B cell (primary cell): ENCODE results near the gene CLEC4G. TPM values are rescaled to one million over a fixed set of nuclear protein-coding genes. Genes with fewer than 3 reads are reported as not detected.

Experiments used
- ATAC-seq: fragments of 200-7000 bp; cut with Tn5 transposase; one replicate; pipeline ENCODE4 v1.10.0; 2021; ENCODE audit warnings: low read depth, mild to moderate bottlenecking, moderate number of reproducible peaks, moderate library complexity
- CTCF ChIA-PET: fragments of 350-600 bp; sonication (Branson Sonifier 250); formaldehyde crosslinking; loops from one replicate; lab custom pipeline; 2021; ENCODE audit warnings: antibody characterized with exemption, inconsistent platforms; lab: Charles Lee
- POLR2A ChIA-PET: fragments of 350-600 bp; sonication (Branson Sonifier 250); formaldehyde crosslinking; loops from one replicate; lab custom pipeline; 2021; ENCODE audit warnings: antibody characterized with exemption; lab: Charles Lee
- DNase-seq: peaks from one replicate; pipeline ENCODE4 v3.0.0; 2013
- H2AFZ ChIP-seq: 2 replicates; pipeline ENCODE4 v1.6.1; 2012; ENCODE audit warnings: mild to moderate bottlenecking, low read depth, low read length; ENCODE audit not compliant: insufficient read depth, poor library complexity, severe bottlenecking
- H3K27ac ChIP-seq, 2 donors: 1 replicate in 1 of 2; 2 replicates in 1 of 2; pipeline ENCODE4 v1.5.1; 2012 to 2013; ENCODE audit warnings: low read length in 2 of 2, mild to moderate bottlenecking in 2 of 2, moderate library complexity in 1 of 2
- H3K27me3 ChIP-seq, 4 experiments: fragments of 200-600 bp in 1 of 4; sonication (generic) in 1 of 4; replicated peaks in 1 of 4; 1 replicate in 2 of 4; 2 replicates in 2 of 4; pipeline versions ENCODE4 v1.6.1 to v1.7.0; 2013 to 2016; ENCODE audit warnings: low read length in 3 of 4, mild to moderate bottlenecking in 2 of 4, mixed read lengths in 1 of 4, moderate library complexity in 1 of 4; ENCODE audit not compliant: insufficient read depth in 4 of 4, control insufficient read depth in 3 of 4; ENCODE audit errors: control extremely low read depth in 1 of 4
- H3K36me3 ChIP-seq, 2 experiments: replicated peaks in 1 of 2; 1 replicate in 1 of 2; 2 replicates in 1 of 2; pipeline versions ENCODE4 v1.6.1 to v1.7.1; 2013; ENCODE audit warnings: low read length in 1 of 2; ENCODE audit not compliant: insufficient read depth in 2 of 2, control insufficient read depth in 1 of 2; ENCODE audit errors: control extremely low read depth in 1 of 2, extremely low read depth in 1 of 2
- H3K4me1 ChIP-seq, 2 donors: fragments of 200-600 bp in 1 of 2; sonication (generic) in 1 of 2; 1 replicate in 1 of 2; 2 replicates in 1 of 2; pipeline versions ENCODE4 v1.5.1 to v1.6.1; 2013 to 2017; ENCODE audit warnings: low read length in 2 of 2; ENCODE audit not compliant: control insufficient read depth in 2 of 2, insufficient read depth in 2 of 2
- H3K4me2 ChIP-seq: replicated peaks from 2 replicates; pipeline ENCODE3; 2012; ENCODE audit warnings: mild to moderate bottlenecking, low read depth, low read length; ENCODE audit not compliant: poor library complexity, severe bottlenecking
- H3K4me3 ChIP-seq, 5 experiments: fragments of 200-600 bp in 1 of 5; sonication (generic) in 1 of 5; 1 replicate in 3 of 5; 2 replicates in 2 of 5; pipeline versions ENCODE4 v1.5.1 to v1.7.0; 2011 to 2016; ENCODE audit warnings: low read length in 4 of 5, mild to moderate bottlenecking in 4 of 5, low read depth in 2 of 5, control low read depth in 1 of 5, moderate library complexity in 1 of 5; ENCODE audit not compliant: insufficient read depth in 1 of 5; ENCODE audit errors: control extremely low read depth in 1 of 5, extremely low read depth in 1 of 5
- H3K79me2 ChIP-seq: fragments of 200-600 bp; sonication (generic); one replicate; pipeline ENCODE4 v1.6.0; 2016; ENCODE audit warnings: low read length; ENCODE audit not compliant: control insufficient read depth, insufficient read depth
- H3K9ac ChIP-seq: fragments of 200-600 bp; sonication (generic); 2 replicates; pipeline ENCODE4 v1.6.1; 2017; ENCODE audit warnings: mild to moderate bottlenecking, low read length, moderate library complexity
- H3K9me3 ChIP-seq, 3 donors: one replicate each; pipeline versions ENCODE4 v1.6.1 to v1.7.1; 2013; ENCODE audit warnings: low read length in 2 of 3; ENCODE audit not compliant: control insufficient read depth in 2 of 3, insufficient read depth in 1 of 3; ENCODE audit errors: control extremely low read depth in 1 of 3
- H4K20me1 ChIP-seq: 2 replicates; pipeline ENCODE4 v1.6.0; 2012; ENCODE audit warnings: mild to moderate bottlenecking, low read length; ENCODE audit not compliant: insufficient read depth, control insufficient read depth, poor library complexity, severe bottlenecking
- H3K27ac Mint-ChIP-seq: one replicate; pipeline ENCODE4 v1.8.0; 2021; ENCODE audit warnings: mixed read lengths
- H3K27me3 Mint-ChIP-seq: one replicate; pipeline ENCODE4 v1.8.0; 2021; ENCODE audit warnings: mixed read lengths
- H3K4me1 Mint-ChIP-seq: one replicate; pipeline ENCODE4 v1.8.0; 2021; ENCODE audit warnings: mixed read lengths
- H3K4me3 Mint-ChIP-seq: one replicate; pipeline ENCODE4 v1.8.0; 2021; ENCODE audit warnings: mixed read lengths
- H3K9me3 Mint-ChIP-seq: one replicate; pipeline ENCODE4 v1.8.0; 2022; ENCODE audit warnings: mixed read lengths; ENCODE audit not compliant: insufficient read depth
- EZH2 ChIP-seq: IDR thresholded peaks from 2 replicates; pipeline ENCODE4 v1.6.1; 2012; ENCODE audit warnings: borderline replicate concordance, low read depth, mild to moderate bottlenecking, moderate library complexity, low read length; ENCODE audit not compliant: insufficient read depth, poor library complexity, severe bottlenecking
- WGBS: methylation state at CpG from one replicate; pipeline ENCODE4 v1.1.5; 2013; ENCODE audit warnings: missing lambda C conversion rate; ENCODE audit not compliant: insufficient coverage; 5-methylcytosine and 5-hydroxymethylcytosine counted together
- intact Hi-C: fragments of 100-400 bp; cut with micrococcal nuclease; formaldehyde crosslinking; loops from one replicate; pipeline ENCODE4 v1.10.0; 2022
- polyA plus RNA-seq: library from polyadenylated mRNA; depleted of rRNA; stranded (reverse); fragments of >200 nt; gene quantifications from 2 replicates; pipeline ENCODE4 v1.2.3, GENCODE V29; 2012
- total RNA-seq, 2 donors: library from RNA; stranded (reverse); fragments of 120-200 nt in 1 of 2; gene quantifications; 1 replicate in 1 of 2; 2 replicates in 1 of 2; pipeline versions ENCODE4 v1.2.3 to v1.2.4, GENCODE V29; 2013 to 2022
- TF ChIP-seq, protein P1 (sequence below): fragments of 200-600 bp; IDR thresholded peaks from one replicate; pipeline ENCODE4 v1.8.0; 2022; ENCODE audit warnings: antibody characterized with exemption, mild to moderate bottlenecking

Gene CLEC4G
- total and polyA plus RNA-seq, 2 donors (not counting 1 experiment from before 2014, with no cell fraction given), result 1.3 TPM; not detected in 1

DNA sequence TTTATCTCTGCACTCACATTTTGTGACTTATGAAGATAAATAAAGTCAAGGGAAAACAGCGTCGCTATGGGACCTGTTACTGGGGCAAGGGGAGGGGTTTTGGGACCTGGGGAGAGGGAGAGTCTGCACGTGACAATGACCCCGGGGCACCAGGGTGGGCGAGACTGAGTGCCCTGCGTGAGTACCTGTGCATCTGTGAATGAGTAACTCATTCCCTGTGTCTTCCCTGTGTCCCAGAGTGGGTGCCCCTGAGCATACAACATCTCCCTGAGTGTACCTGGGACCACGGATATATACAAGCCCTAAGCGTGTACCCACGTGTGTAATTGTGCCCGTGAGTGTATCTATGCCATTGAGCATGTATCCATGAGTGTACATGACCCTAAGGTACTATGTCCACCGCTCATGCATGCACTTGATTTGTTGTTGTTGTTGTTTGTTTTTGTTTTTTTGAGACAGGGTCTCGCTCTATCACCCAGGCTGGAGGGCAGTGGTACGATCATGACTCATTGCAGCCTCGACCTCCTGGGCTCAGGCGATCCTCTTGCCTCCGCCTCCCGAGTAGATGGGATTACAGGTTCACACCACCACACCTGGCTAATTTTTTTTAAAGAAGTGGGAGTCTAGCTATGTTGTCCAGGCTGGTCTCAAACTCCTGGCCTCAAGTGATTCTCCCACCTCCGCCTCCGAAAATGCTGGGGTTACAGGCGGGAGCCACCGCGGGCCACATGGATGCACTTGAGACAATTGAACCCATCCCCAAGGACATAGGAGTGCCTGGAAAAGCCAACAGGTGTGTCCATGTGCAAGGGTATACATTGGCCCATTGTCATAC lies 51.9 kb downstream of the CLEC4G start:
- intact Hi-C loops, result loop anchor here (1.0 to 5.0 kb wide), 8 partner anchors 22 to 583 kb away; partner anchors contain the start of gene SNAPC2

More for the DNA sequence above, 51.9 kb downstream of the CLEC4G start:
- TF ChIP-seq EZH2, result no peak
- TF ChIP-seq, protein P1, sequence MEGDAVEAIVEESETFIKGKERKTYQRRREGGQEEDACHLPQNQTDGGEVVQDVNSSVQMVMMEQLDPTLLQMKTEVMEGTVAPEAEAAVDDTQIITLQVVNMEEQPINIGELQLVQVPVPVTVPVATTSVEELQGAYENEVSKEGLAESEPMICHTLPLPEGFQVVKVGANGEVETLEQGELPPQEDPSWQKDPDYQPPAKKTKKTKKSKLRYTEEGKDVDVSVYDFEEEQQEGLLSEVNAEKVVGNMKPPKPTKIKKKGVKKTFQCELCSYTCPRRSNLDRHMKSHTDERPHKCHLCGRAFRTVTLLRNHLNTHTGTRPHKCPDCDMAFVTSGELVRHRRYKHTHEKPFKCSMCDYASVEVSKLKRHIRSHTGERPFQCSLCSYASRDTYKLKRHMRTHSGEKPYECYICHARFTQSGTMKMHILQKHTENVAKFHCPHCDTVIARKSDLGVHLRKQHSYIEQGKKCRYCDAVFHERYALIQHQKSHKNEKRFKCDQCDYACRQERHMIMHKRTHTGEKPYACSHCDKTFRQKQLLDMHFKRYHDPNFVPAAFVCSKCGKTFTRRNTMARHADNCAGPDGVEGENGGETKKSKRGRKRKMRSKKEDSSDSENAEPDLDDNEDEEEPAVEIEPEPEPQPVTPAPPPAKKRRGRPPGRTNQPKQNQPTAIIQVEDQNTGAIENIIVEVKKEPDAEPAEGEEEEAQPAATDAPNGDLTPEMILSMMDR, result no peak
- DNase-seq (no peak), ATAC-seq (no peak)
- H3K79me2 ChIP-seq, result peaks cover 32% of the 10 kb centered on the region
- H3K36me3 ChIP-seq, result peaks cover 0 to 18% of the 10 kb centered on the region in 2 experiments
- ChIA-PET POLR2A (interaction anchor here (0.8 to 1.5 kb wide), 6 partner anchors 18 to 126 kb away, joined by 3 to 15 read pairs (median 4); partner anchors contain the start of gene FCER2), CTCF (interaction anchor here (0.8 to 5.4 kb wide), 36 partner anchors 10 to 340 kb away, joined by 3 to 145 read pairs (median 6); partner anchors contain the start of genes FCER2, PET100, RETN and XAB2)
- Mint-ChIP-seq H3K27me3 (peaks cover 16% of the 10 kb centered on the region), H3K4me1 (peaks cover 58% of the 10 kb centered on the region), H3K9me3 (no peaks in the 10 kb centered on the region), H3K4me3 (peak overlapping the region; percentile 87), H3K27ac (peak overlapping the region; percentile 80)
- peak overlapping the region; percentile 85 for H2AFZ ChIP-seq
- peak overlapping the region in 4 of 5 experiments; percentile 74 to 98 (median 96) for H3K4me3 ChIP-seq
- peak overlapping the region; percentile 79 for H3K9ac ChIP-seq
- peaks cover 0 to 23% (median 3%) of the 10 kb centered on the region in 4 experiments for H3K27me3 ChIP-seq
- peak overlapping the region; percentile 94 for H3K4me2 ChIP-seq
- WGBS, result 60% methylated on average over 19 of the region's 22 CpGs
- H4K20me1 ChIP-seq, result peaks cover 26% of the 10 kb centered on the region
- peaks cover 39 to 49% of the 10 kb centered on the region in 2 donors for H3K4me1 ChIP-seq
- H3K27ac ChIP-seq, result no peak overlapping the region
- peaks cover 0 to 9% (median 0%) of the 10 kb centered on the region in 3 donors for H3K9me3 ChIP-seq
